H54 (cell line): Measurements from ENCODE around the gene CTAGE9.

Source experiments
- DNase-seq: peaks from one replicate; pipeline ENCODE4 v3.0.0; 2011; ENCODE audit warnings: low spot score, mixed read lengths; ENCODE audit not compliant: insufficient read length
- FAIRE-seq: peaks from 3 replicates; lab custom pipeline; 2011; peaks lifted over from hg19 to GRCh38; lab: Jason Lieb, UNC
- POLR2A ChIP-seq: IDR thresholded peaks from 2 replicates; pipeline ENCODE4 v1.6.1; 2011; ENCODE audit warnings: low read depth, mild to moderate bottlenecking, low read length

CTAGE9 gene

DNA sequence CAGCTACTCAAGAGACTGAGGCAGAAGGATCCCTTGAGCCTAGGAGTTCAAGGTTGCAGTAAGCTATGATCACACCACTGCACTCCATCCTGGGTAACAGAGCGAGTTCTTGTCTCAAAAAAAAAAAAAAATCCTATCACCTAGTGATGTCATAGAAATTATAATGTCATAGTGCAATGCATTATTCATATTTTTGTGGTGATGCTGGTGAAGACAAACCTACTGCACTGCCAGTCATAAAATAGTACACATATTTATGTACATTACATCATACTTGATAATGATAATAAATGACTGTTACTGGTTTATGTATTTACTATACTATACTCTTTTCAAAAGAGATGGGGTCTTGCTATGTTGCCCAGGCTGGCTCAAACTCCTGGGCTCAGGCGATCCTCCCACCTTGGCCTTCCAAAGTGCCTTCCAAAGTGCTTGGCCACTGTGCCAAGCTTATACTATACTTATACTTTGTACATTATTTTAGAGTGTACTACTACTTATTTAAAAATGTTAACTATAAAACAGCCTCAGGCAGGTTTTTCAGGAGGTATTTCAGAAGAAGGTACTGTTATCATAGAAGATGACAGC, 47.1 kb downstream of the CTAGE9 start:
- no peak for TF ChIP-seq POLR2A
- DNase-seq: no peak
- no peak for FAIRE-seq

- no peak for TF ChIP-seq POLR2A
- DNase-seq: no peak
- peak; percentile 90 for FAIRE-seq
Observed at GRCh38 chr6:131660195-131660594, 50.6 kb downstream of the CTAGE9 start.
